WTC11 (cell line): ENCODE results near the gene KIR2DL4. TPM values are rescaled to one million over a fixed set of nuclear protein-coding genes. Genes with fewer than 3 reads are reported as not detected.
"Not testable (repeated sequence)": the region's sequence is repeated elsewhere in the genome, so short reads cannot be mapped to it uniquely, and the experiment has no call there.

ENCODE experiments used
- ATAC-seq: fragments of 200-7000 bp; cut with Tn5 transposase; 2 replicates; pipeline ENCODE4 v1.10.0; 2021; ENCODE audit warnings: mild to moderate bottlenecking, moderate library complexity
- CTCF ChIA-PET: fragments of 300-600 bp; sonication (Branson Sonifier 250); formaldehyde crosslinking; loops from one replicate; lab custom pipeline; 2021; ENCODE audit warnings: antibody characterized with exemption; lab: Charles Lee
- POLR2A ChIA-PET: fragments of 350-600 bp; sonication (Branson Sonifier 250); formaldehyde crosslinking; loops from one replicate; lab custom pipeline; 2021; ENCODE audit warnings: antibody characterized with exemption; lab: Charles Lee
- DNase-seq: peaks from one replicate; pipeline ENCODE4 v3.0.0; 2021; ENCODE audit warnings: low spot score
- H3K27ac Mint-ChIP-seq: 2 replicates; pipeline ENCODE4 v1.8.0; 2021; ENCODE audit warnings: mixed read lengths
- H3K27me3 Mint-ChIP-seq: 2 replicates; pipeline ENCODE4 v1.8.0; 2021; ENCODE audit warnings: low read depth, mild to moderate bottlenecking, moderate library complexity, mixed read lengths
- H3K36me3 Mint-ChIP-seq: 2 replicates; pipeline ENCODE4 v1.8.0; 2021; ENCODE audit warnings: mixed read lengths
- H3K4me1 Mint-ChIP-seq: 2 replicates; pipeline ENCODE4 v1.8.0; 2022; ENCODE audit warnings: mixed read lengths
- H3K4me3 Mint-ChIP-seq: 2 replicates; pipeline ENCODE4 v1.8.0; 2021; ENCODE audit warnings: mild to moderate bottlenecking, moderate library complexity, mixed read lengths
- H3K9me3 Mint-ChIP-seq: 2 replicates; pipeline ENCODE4 v1.8.0; 2021; ENCODE audit warnings: mixed read lengths
- ATF1 ChIP-seq: sonication (generic); formaldehyde crosslinking; IDR thresholded peaks from 2 replicates; pipeline ENCODE4 v1.8.1; 2023; ENCODE audit warnings: mild to moderate bottlenecking, moderate library complexity, missing genetic modification reagents
- ATF2 ChIP-seq: sonication (generic); formaldehyde crosslinking; IDR thresholded peaks from 2 replicates; pipeline ENCODE4 v1.8.1; 2022; ENCODE audit warnings: low read depth, missing genetic modification reagents, borderline replicate concordance
- CREB1 ChIP-seq: sonication (generic); formaldehyde crosslinking; IDR thresholded peaks from 2 replicates; pipeline ENCODE4 v1.8.0; 2023; ENCODE audit warnings: mild to moderate bottlenecking, missing genetic modification reagents
- CREM ChIP-seq: sonication (generic); formaldehyde crosslinking; IDR thresholded peaks from 2 replicates; pipeline ENCODE4 v1.8.1; 2022; ENCODE audit warnings: mild to moderate bottlenecking, missing genetic modification reagents, moderate library complexity
- E2F4 ChIP-seq: sonication (generic); formaldehyde crosslinking; IDR thresholded peaks from 2 replicates; pipeline ENCODE4 v1.8.1; 2022; ENCODE audit warnings: low read depth, mild to moderate bottlenecking, moderate library complexity, missing genetic modification reagents, borderline replicate concordance
- E2F5 ChIP-seq: sonication (generic); formaldehyde crosslinking; IDR thresholded peaks from 2 replicates; pipeline ENCODE4 v1.8.1; 2022; ENCODE audit warnings: mild to moderate bottlenecking, moderate library complexity, missing genetic modification reagents
- EMX1 ChIP-seq: fragments of 250-450 bp; sonication (Bioruptor Pico); IDR thresholded peaks from 2 replicates; pipeline ENCODE4 v1.8.0; 2021; ENCODE audit warnings: mild to moderate bottlenecking
- FOXP1 ChIP-seq: sonication (generic); formaldehyde crosslinking; IDR thresholded peaks from 2 replicates; pipeline ENCODE4 v1.8.0; 2022; ENCODE audit warnings: missing genetic modification reagents, mild to moderate bottlenecking, moderate library complexity, borderline replicate concordance
- HMGA2 ChIP-seq: fragments of 250-450 bp; sonication (Bioruptor Pico); IDR thresholded peaks from 2 replicates; pipeline ENCODE4 v1.4.0; 2021; ENCODE audit warnings: mild to moderate bottlenecking, moderate library complexity
- KAT7 ChIP-seq: sonication (generic); formaldehyde crosslinking; IDR thresholded peaks from 2 replicates; pipeline ENCODE4 v1.8.1; 2023; ENCODE audit warnings: missing genetic modification reagents, mild to moderate bottlenecking, borderline replicate concordance
- MAX ChIP-seq: sonication (generic); formaldehyde crosslinking; IDR thresholded peaks from 2 replicates; pipeline ENCODE4 v1.8.0; 2022; ENCODE audit warnings: mild to moderate bottlenecking, missing genetic modification reagents
- MYBL2 ChIP-seq: sonication (generic); formaldehyde crosslinking; IDR thresholded peaks from 2 replicates; pipeline ENCODE4 v1.8.1; 2023; ENCODE audit warnings: mild to moderate bottlenecking, moderate library complexity, missing genetic modification reagents
- NFYB ChIP-seq: sonication (generic); formaldehyde crosslinking; conservative IDR thresholded peaks from 2 replicates; pipeline ENCODE4 v1.8.0; 2022; ENCODE audit warnings: low read depth, missing genetic modification reagents
- NR2C2 ChIP-seq: sonication (generic); formaldehyde crosslinking; IDR thresholded peaks from 2 replicates; pipeline ENCODE4 v1.8.0; 2022; ENCODE audit warnings: mild to moderate bottlenecking, missing genetic modification reagents
- RELA ChIP-seq: sonication (generic); formaldehyde crosslinking; IDR thresholded peaks from 2 replicates; pipeline ENCODE4 v1.8.1; 2022; ENCODE audit warnings: missing genetic modification reagents, mild to moderate bottlenecking, borderline replicate concordance
- TCF7 ChIP-seq: sonication (generic); formaldehyde crosslinking; IDR thresholded peaks from 2 replicates; pipeline ENCODE4 v1.8.0; 2022; ENCODE audit warnings: mild to moderate bottlenecking, low read depth, missing genetic modification reagents, moderate library complexity
- TEAD4 ChIP-seq: sonication (generic); formaldehyde crosslinking; IDR thresholded peaks from 2 replicates; pipeline ENCODE4 v1.8.0; 2022; ENCODE audit warnings: mild to moderate bottlenecking, missing genetic modification reagents
- ZNF232 ChIP-seq: sonication (generic); formaldehyde crosslinking; IDR thresholded peaks from 2 replicates; pipeline ENCODE4 v1.8.0; 2022; ENCODE audit warnings: mild to moderate bottlenecking, missing genetic modification reagents
- ZNF317 ChIP-seq: sonication (generic); formaldehyde crosslinking; IDR thresholded peaks from 2 replicates; pipeline ENCODE4 v1.8.1; 2023; ENCODE audit warnings: low read depth, mild to moderate bottlenecking, moderate library complexity, missing genetic modification reagents, borderline replicate concordance
- ZNF532 ChIP-seq: fragments of 250-450 bp; sonication (Bioruptor Pico); IDR thresholded peaks from 2 replicates; pipeline ENCODE4 v1.9.0; 2021; ENCODE audit warnings: mild to moderate bottlenecking, borderline replicate concordance
- total RNA-seq: library from RNA; stranded (reverse); gene quantifications from 3 replicates; pipeline ENCODE4 v1.2.3, GENCODE V29; 2021

KIR2DL4 gene
- total RNA-seq, 1 experiment from 2014 or later, result not detected

- no peak for TF ChIP-seq E2F4 (CRISPR knock-in tag)
- no peak for TF ChIP-seq RELA
- TF ChIP-seq KAT7, result no peak
- TF ChIP-seq ATF1 (CRISPR knock-in tag), result no peak
- no peak for TF ChIP-seq MAX (CRISPR knock-in tag)
- no peak for TF ChIP-seq ZNF532
- no peak for TF ChIP-seq EMX1 (CRISPR knock-in tag)
These were observed 1.2 kb downstream of the KIR2DL4 start (continued) for GRCh38 chr19:54804571-54804970.

- no peak overlapping the region for H3K4me3 Mint-ChIP-seq
- H3K9me3 Mint-ChIP-seq, result peaks cover 87% of the 10 kb centered on the region
- no peaks in the 10 kb centered on the region for H3K4me1 Mint-ChIP-seq
- ATAC-seq (no peak), DNase-seq (no peak)
- H3K27me3 Mint-ChIP-seq, result peaks cover 8% of the 10 kb centered on the region
- ChIA-PET CTCF (no interaction called here), POLR2A (no interaction called here)
- H3K36me3 Mint-ChIP-seq, result peaks cover 75% of the 10 kb centered on the region
- TF ChIP-seq TCF7 (CRISPR knock-in tag), result no peak
- TF ChIP-seq ATF2 (CRISPR knock-in tag), result no peak
- no peak for TF ChIP-seq NR2C2 (CRISPR knock-in tag)
- no peak for TF ChIP-seq E2F5 (CRISPR knock-in tag)
- TF ChIP-seq ZNF232 (CRISPR knock-in tag), result no peak
- no peak for TF ChIP-seq CREB1 (CRISPR knock-in tag)
- TF ChIP-seq HMGA2, result no peak
- no peak for TF ChIP-seq FOXP1
- no peak for TF ChIP-seq MAX (CRISPR knock-in tag)
- TF ChIP-seq RELA, result no peak
- no peak overlapping the region for H3K27ac Mint-ChIP-seq
These were observed 2.5 kb downstream of the KIR2DL4 start for GRCh38 chr19:54805665-54806515.

- H3K4me3 Mint-ChIP-seq, result no peak overlapping the region
- DNase-seq (no peak), ATAC-seq (no peak)
- ChIA-PET CTCF (no interaction called here), POLR2A (no interaction called here)
- H3K36me3 Mint-ChIP-seq, result peaks cover 73% of the 10 kb centered on the region
- H3K27ac Mint-ChIP-seq, result no peak overlapping the region
- peaks cover 93% of the 10 kb centered on the region for H3K9me3 Mint-ChIP-seq
- H3K27me3 Mint-ChIP-seq, result peaks cover 10% of the 10 kb centered on the region
- H3K4me1 Mint-ChIP-seq, result no peaks in the 10 kb centered on the region
- TF ChIP-seq CREB1 (CRISPR knock-in tag) (no peak), MYBL2 (CRISPR knock-in tag) (no peak), KAT7 (no peak), CREM (CRISPR knock-in tag) (no peak), TEAD4 (CRISPR knock-in tag) (no peak), ZNF317 (no peak), NFYB (no peak), ATF2 (CRISPR knock-in tag) (no peak)
- TF ChIP-seq, all 79 proteins: peak for 0
These were observed 3.1 kb downstream of the KIR2DL4 start for GRCh38 chr19:54806516-54806838.

GRCh38 chr19:54814571-54814970 lies 11.2 kb downstream of the KIR2DL4 start:
- peaks cover 75% of the 10 kb centered on the region for H3K36me3 Mint-ChIP-seq
- H3K4me3 Mint-ChIP-seq, H3K4me1 Mint-ChIP-seq, CTCF ChIA-PET, ATAC-seq, POLR2A ChIA-PET, DNase-seq, H3K27ac Mint-ChIP-seq: not testable (repeated sequence)
- H3K27me3 Mint-ChIP-seq, result peaks cover 24% of the 10 kb centered on the region
- H3K9me3 Mint-ChIP-seq, result peaks cover 96% of the 10 kb centered on the region
